PFSK-1 (cell line): Measurements from ENCODE around the gene UMOD.

Source experiments
- POLR2AphosphoS5 ChIP-seq: IDR thresholded peaks from 2 replicates; pipeline ENCODE4 v1.6.1; 2012; ENCODE audit warnings: low read depth, mild to moderate bottlenecking, control low read depth, low read length, moderate library complexity
- REST ChIP-seq, 2 experiments: IDR thresholded peaks; 2 replicates each; pipeline versions ENCODE4 v1.6.1 to v1.8.0; 2011 to 2012; ENCODE audit warnings: low read depth in 2 of 2, low read length in 2 of 2, control low read depth in 1 of 2, inconsistent platforms in 1 of 2, mild to moderate bottlenecking in 1 of 2, moderate library complexity in 1 of 2; ENCODE audit not compliant: insufficient read depth in 1 of 2
- SIN3A ChIP-seq: IDR thresholded peaks from 2 replicates; pipeline ENCODE4 v1.6.1; 2012; ENCODE audit warnings: mild to moderate bottlenecking, low read length, moderate library complexity, borderline replicate concordance; ENCODE audit not compliant: insufficient read depth
- TAF1 ChIP-seq: IDR thresholded peaks from 2 replicates; pipeline ENCODE4 v1.6.1; 2012; ENCODE audit warnings: low read length, control low read depth, borderline replicate concordance; ENCODE audit not compliant: insufficient read depth

- TF ChIP-seq REST (IDR thresholded peaks at IDR 0.05; ENCODE audit: insufficient read depth in 1 of 2, low read depth in 2 of 2, low read length in 2 of 2) (no peak), POLR2AphosphoS5 (no peak), TAF1 (no peak), SIN3A (no peak)
Observed at GRCh38 chr16:20329392-20330138, 22.9 kb downstream of the UMOD start.
